GM23338 (cell line): ENCODE measurements around the gene HSPG2. TPM values are rescaled to one million over a fixed set of nuclear protein-coding genes. Genes with fewer than 3 reads are reported as not detected.

ENCODE experiments used
- ATAC-seq: fragments of 200-7000 bp; cut with Tn5 transposase; 3 replicates; pipeline ENCODE4 v1.9.1; 2020
- DNase-seq: peaks from one replicate; pipeline ENCODE4 v3.0.0-alpha.2; 2015; ENCODE audit warnings: low spot score
- H2AFZ ChIP-seq: fragments of 200-600 bp; sonication (generic); 2 replicates; pipeline ENCODE4 v1.8.0; 2016; ENCODE audit warnings: antibody characterized with exemption, mild to moderate bottlenecking, moderate library complexity
- H3F3A ChIP-seq: fragments of 200-600 bp; sonication (generic); replicated peaks from 2 replicates; pipeline ENCODE4 v1.8.0; 2017; ENCODE audit warnings: antibody characterized with exemption, mixed run types, low read depth
- H3K27ac ChIP-seq: fragments of 200-600 bp; sonication (generic); 2 replicates; pipeline ENCODE4 v1.6.1; 2016; ENCODE audit warnings: low read depth
- H3K27me3 ChIP-seq: fragments of 200-600 bp; sonication (generic); 2 replicates; pipeline ENCODE4 v1.8.0; 2016; ENCODE audit warnings: mild to moderate bottlenecking, mixed run types, moderate library complexity; ENCODE audit not compliant: insufficient read depth
- H3K36me3 ChIP-seq: fragments of 200-600 bp; sonication (generic); 2 replicates; pipeline ENCODE4 v1.8.0; 2016; ENCODE audit warnings: mild to moderate bottlenecking; ENCODE audit not compliant: insufficient read depth
- H3K4me1 ChIP-seq: fragments of 200-600 bp; sonication (generic); 2 replicates; pipeline ENCODE4 v1.8.0; 2016; ENCODE audit warnings: mild to moderate bottlenecking, moderate library complexity; ENCODE audit not compliant: insufficient read depth
- H3K4me2 ChIP-seq: fragments of 200-600 bp; sonication (generic); 2 replicates; pipeline ENCODE4 v1.7.1; 2017; ENCODE audit warnings: mixed run types
- H3K4me3 ChIP-seq: fragments of 200-600 bp; sonication (generic); 2 replicates; pipeline ENCODE4 v1.6.1; 2016; ENCODE audit warnings: mixed run types
- H3K79me2 ChIP-seq: fragments of 200-600 bp; sonication (generic); replicated peaks from 2 replicates; pipeline ENCODE4 v1.8.0; 2017; ENCODE audit warnings: mild to moderate bottlenecking; ENCODE audit not compliant: insufficient read depth
- H3K9me2 ChIP-seq: fragments of 200-600 bp; sonication (generic); 2 replicates; pipeline ENCODE4 v1.8.0; 2017; ENCODE audit not compliant: insufficient read depth
- H4K20me1 ChIP-seq: fragments of 200-600 bp; sonication (generic); replicated peaks from 2 replicates; pipeline ENCODE4 v1.8.0; 2017; ENCODE audit warnings: mild to moderate bottlenecking; ENCODE audit not compliant: insufficient read depth
- H3K27ac Mint-ChIP-seq: 2 replicates; pipeline ENCODE4 v1.8.0; 2020; ENCODE audit warnings: inconsistent platforms, mild to moderate bottlenecking, moderate library complexity, mixed read lengths
- H3K27me3 Mint-ChIP-seq: 3 replicates; pipeline ENCODE4 v1.8.0; 2022; ENCODE audit warnings: low read depth, mild to moderate bottlenecking, moderate library complexity, mixed read lengths, inconsistent platforms; ENCODE audit not compliant: insufficient read depth, poor library complexity
- H3K36me3 Mint-ChIP-seq: 3 replicates; pipeline ENCODE4 v1.8.0; 2021; ENCODE audit warnings: low read depth, mild to moderate bottlenecking, inconsistent platforms, moderate library complexity, mixed read lengths
- H3K4me1 Mint-ChIP-seq: 3 replicates; pipeline ENCODE4 v1.8.0; 2020; ENCODE audit warnings: mild to moderate bottlenecking, inconsistent platforms, mixed read lengths
- H3K4me3 Mint-ChIP-seq: 3 replicates; pipeline ENCODE4 v1.8.0; 2021; ENCODE audit warnings: moderate library complexity, mild to moderate bottlenecking, inconsistent platforms, mixed read lengths
- H3K9me3 Mint-ChIP-seq: 3 replicates; pipeline ENCODE4 v1.8.0; 2020; ENCODE audit warnings: moderate library complexity, mild to moderate bottlenecking, inconsistent platforms, mixed read lengths
- CREB1 ChIP-seq: fragments of 250-450 bp; sonication (Bioruptor Pico); IDR thresholded peaks from 2 replicates; pipeline ENCODE4 v1.5.0; 2020; ENCODE audit warnings: low read depth, mild to moderate bottlenecking, moderate library complexity
- EZH2 ChIP-seq: fragments of 200-600 bp; sonication (generic); IDR thresholded peaks from one replicate; pipeline ENCODE4 v1.8.0; 2017; ENCODE audit warnings: antibody characterized with exemption, mild to moderate bottlenecking, low read depth; ENCODE audit not compliant: unreplicated experiment
- EZH2phosphoT487 ChIP-seq: fragments of 200-600 bp; sonication (generic); IDR thresholded peaks from one replicate; pipeline ENCODE4 v1.8.1; 2018; ENCODE audit warnings: antibody characterized with exemption; ENCODE audit not compliant: unreplicated experiment
- JUNB ChIP-seq: IDR thresholded peaks from one replicate; pipeline ENCODE4 v1.6.1; 2016; ENCODE audit warnings: antibody characterized with exemption; ENCODE audit not compliant: unreplicated experiment
- NANOG ChIP-seq: IDR thresholded peaks from 2 replicates; pipeline ENCODE4 v1.6.1; 2016; ENCODE audit warnings: antibody characterized with exemption, borderline replicate concordance
- STAT1 ChIP-seq: IDR thresholded peaks from one replicate; pipeline ENCODE4 v1.6.1; 2016; ENCODE audit warnings: antibody characterized with exemption; ENCODE audit not compliant: unreplicated experiment
- polyA plus RNA-seq: library from polyadenylated mRNA; unstranded; fragments of >200 nt; fragmentation: Nextera tagmentation; extraction: Ambion mirVana; gene quantifications from 2 replicates; pipeline ENCODE4 v1.2.1, GENCODE V29; 2016
- total RNA-seq: library from RNA; depleted of rRNA; stranded (reverse); fragments of >200 nt; shearing (Covaris generic); gene quantifications from 2 replicates; pipeline ENCODE4 v1.2.3, GENCODE V29; 2014
- TF ChIP-seq, protein P1 (sequence below): fragments of 250-450 bp; sonication (Bioruptor Pico); IDR thresholded peaks from 2 replicates; pipeline ENCODE4 v1.5.0; 2020; ENCODE audit warnings: mild to moderate bottlenecking, moderate library complexity

Gene HSPG2
- total and polyA plus RNA-seq, 2 experiments from 2014 or later, result 14.9 to 70.8 TPM

GRCh38 chr1:21801100-21801499 is 136.0 kb downstream of the HSPG2 start:
- Mint-ChIP-seq H3K27me3 (peaks cover 10% of the 10 kb centered on the region), H3K9me3 (peaks cover 4% of the 10 kb centered on the region; the same call in 2 of the 3 replicates), H3K36me3 (no peaks in the 10 kb centered on the region), H3K4me3 (no peak overlapping the region), H3K4me1 (no peaks in the 10 kb centered on the region), H3K27ac (no peak overlapping the region)
- H3K79me2 ChIP-seq, result no peaks in the 10 kb centered on the region
- no peak for DNase-seq
- no peaks in the 10 kb centered on the region for H3F3A ChIP-seq
- no peaks in the 10 kb centered on the region for H3K27me3 ChIP-seq
- no peak overlapping the region for H3K4me3 ChIP-seq
- no peaks in the 10 kb centered on the region for H4K20me1 ChIP-seq
- TF ChIP-seq, protein P1, sequence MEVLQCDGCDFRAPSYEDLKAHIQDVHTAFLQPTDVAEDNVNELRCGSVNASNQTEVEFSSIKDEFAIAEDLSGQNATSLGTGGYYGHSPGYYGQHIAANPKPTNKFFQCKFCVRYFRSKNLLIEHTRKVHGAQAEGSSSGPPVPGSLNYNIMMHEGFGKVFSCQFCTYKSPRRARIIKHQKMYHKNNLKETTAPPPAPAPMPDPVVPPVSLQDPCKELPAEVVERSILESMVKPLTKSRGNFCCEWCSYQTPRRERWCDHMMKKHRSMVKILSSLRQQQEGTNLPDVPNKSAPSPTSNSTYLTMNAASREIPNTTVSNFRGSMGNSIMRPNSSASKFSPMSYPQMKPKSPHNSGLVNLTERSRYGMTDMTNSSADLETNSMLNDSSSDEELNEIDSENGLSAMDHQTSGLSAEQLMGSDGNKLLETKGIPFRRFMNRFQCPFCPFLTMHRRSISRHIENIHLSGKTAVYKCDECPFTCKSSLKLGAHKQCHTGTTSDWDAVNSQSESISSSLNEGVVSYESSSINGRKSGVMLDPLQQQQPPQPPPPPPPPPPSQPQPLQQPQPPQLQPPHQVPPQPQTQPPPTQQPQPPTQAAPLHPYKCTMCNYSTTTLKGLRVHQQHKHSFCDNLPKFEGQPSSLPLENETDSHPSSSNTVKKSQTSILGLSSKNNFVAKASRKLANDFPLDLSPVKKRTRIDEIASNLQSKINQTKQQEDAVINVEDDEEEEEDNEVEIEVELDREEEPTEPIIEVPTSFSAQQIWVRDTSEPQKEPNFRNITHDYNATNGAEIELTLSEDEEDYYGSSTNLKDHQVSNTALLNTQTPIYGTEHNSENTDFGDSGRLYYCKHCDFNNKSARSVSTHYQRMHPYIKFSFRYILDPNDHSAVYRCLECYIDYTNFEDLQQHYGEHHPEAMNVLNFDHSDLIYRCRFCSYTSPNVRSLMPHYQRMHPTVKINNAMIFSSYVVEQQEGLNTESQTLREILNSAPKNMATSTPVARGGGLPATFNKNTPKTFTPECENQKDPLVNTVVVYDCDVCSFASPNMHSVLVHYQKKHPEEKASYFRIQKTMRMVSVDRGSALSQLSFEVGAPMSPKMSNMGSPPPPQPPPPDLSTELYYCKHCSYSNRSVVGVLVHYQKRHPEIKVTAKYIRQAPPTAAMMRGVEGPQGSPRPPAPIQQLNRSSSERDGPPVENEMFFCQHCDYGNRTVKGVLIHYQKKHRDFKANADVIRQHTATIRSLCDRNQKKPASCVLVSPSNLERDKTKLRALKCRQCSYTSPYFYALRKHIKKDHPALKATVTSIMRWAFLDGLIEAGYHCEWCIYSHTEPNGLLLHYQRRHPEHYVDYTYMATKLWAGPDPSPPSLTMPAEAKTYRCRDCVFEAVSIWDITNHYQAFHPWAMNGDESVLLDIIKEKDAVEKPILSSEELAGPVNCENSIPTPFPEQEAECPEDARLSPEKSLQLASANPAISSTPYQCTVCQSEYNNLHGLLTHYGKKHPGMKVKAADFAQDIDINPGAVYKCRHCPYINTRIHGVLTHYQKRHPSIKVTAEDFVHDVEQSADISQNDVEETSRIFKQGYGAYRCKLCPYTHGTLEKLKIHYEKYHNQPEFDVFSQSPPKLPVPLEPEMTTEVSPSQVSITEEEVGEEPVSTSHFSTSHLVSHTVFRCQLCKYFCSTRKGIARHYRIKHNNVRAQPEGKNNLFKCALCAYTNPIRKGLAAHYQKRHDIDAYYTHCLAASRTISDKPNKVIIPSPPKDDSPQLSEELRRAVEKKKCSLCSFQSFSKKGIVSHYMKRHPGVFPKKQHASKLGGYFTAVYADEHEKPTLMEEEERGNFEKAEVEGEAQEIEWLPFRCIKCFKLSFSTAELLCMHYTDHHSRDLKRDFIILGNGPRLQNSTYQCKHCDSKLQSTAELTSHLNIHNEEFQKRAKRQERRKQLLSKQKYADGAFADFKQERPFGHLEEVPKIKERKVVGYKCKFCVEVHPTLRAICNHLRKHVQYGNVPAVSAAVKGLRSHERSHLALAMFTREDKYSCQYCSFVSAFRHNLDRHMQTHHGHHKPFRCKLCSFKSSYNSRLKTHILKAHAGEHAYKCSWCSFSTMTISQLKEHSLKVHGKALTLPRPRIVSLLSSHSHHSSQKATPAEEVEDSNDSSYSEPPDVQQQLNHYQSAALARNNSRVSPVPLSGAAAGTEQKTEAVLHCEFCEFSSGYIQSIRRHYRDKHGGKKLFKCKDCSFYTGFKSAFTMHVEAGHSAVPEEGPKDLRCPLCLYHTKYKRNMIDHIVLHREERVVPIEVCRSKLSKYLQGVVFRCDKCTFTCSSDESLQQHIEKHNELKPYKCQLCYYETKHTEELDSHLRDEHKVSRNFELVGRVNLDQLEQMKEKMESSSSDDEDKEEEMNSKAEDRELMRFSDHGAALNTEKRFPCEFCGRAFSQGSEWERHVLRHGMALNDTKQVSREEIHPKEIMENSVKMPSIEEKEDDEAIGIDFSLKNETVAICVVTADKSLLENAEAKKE (CRISPR knock-in tag), result no peak
- no peak for TF ChIP-seq JUNB
- TF ChIP-seq NANOG, result no peak
- TF ChIP-seq CREB1, result no peak
- TF ChIP-seq EZH2phosphoT487, result no peak
- no peaks in the 10 kb centered on the region for H3K9me2 ChIP-seq
- no peak overlapping the region for H2AFZ ChIP-seq
- H3K36me3 ChIP-seq, result no peaks in the 10 kb centered on the region
- no peak overlapping the region for H3K4me2 ChIP-seq
- no peak overlapping the region for H3K27ac ChIP-seq
- no peaks in the 10 kb centered on the region for H3K4me1 ChIP-seq
- ATAC-seq, result no peak

- no peaks in the 10 kb centered on the region for H3K79me2 ChIP-seq
- H3K4me3 Mint-ChIP-seq, result no peak overlapping the region
- H3K4me2 ChIP-seq, result no peak overlapping the region
- H2AFZ ChIP-seq, result no peak overlapping the region
- H3K4me1 Mint-ChIP-seq, result no peaks in the 10 kb centered on the region
- H3K36me3 Mint-ChIP-seq, result peaks cover 8% of the 10 kb centered on the region; the same call in 2 of the 3 replicates
- H3K9me2 ChIP-seq, result no peaks in the 10 kb centered on the region
- H4K20me1 ChIP-seq, result no peaks in the 10 kb centered on the region
- H3K9me3 Mint-ChIP-seq, result peaks cover 16% of the 10 kb centered on the region
- ATAC-seq (no peak), DNase-seq (no peak)
- no peaks in the 10 kb centered on the region for H3K27me3 ChIP-seq
- no peak overlapping the region for H3K27ac ChIP-seq
- H3K4me3 ChIP-seq, result no peak overlapping the region
- TF ChIP-seq, protein P1 (CRISPR knock-in tag), result no peak
- no peak for TF ChIP-seq STAT1
- no peak for TF ChIP-seq EZH2
- no peaks in the 10 kb centered on the region for H3F3A ChIP-seq
- no peaks in the 10 kb centered on the region for H3K4me1 ChIP-seq
- H3K27me3 Mint-ChIP-seq, result peaks cover 10% of the 10 kb centered on the region
- no peak overlapping the region for H3K27ac Mint-ChIP-seq
- no peaks in the 10 kb centered on the region for H3K36me3 ChIP-seq
Observed at GRCh38 chr1:21799730-21800129, 137.4 kb downstream of the HSPG2 start.
